Measurements from ENCODE around the gene EDAR.

Gene EDAR

GRCh38 chr2:108988796-108989713 lies at the start of gene EDAR:
TSS of gene EDAR (minus strand) at chr2:108989220. CDS start at chr2:108931014, 58,206 bp downstream.
- DNase-seq, result no peak

GRCh38 chr2:109033171-109033570 lies 44.2 kb upstream of the EDAR start:
- DNase-seq, result no peak

- DNase-seq, result no peak
Observed at GRCh38 chr2:109032229-109032820, 43.3 kb upstream of the EDAR start.

GRCh38 chr2:109031476-109032228 lies 42.6 kb upstream of the EDAR start:
- peak in 1 of 2 donors; percentile 46 for DNase-seq

- DNase-seq, result no peak
Observed at GRCh38 chr2:109030870-109031475, 42.0 kb upstream of the EDAR start.

- no peak for DNase-seq
Observed at GRCh38 chr2:109029490-109030201, 40.6 kb upstream of the EDAR start.

- DNase-seq, result no peak
Observed at GRCh38 chr2:109028738-109029489, 39.9 kb upstream of the EDAR start.

- DNase-seq, result no peak
Observed at GRCh38 chr2:109028277-109028676, 39.3 kb upstream of the EDAR start.

- DNase-seq, result no peak
Observed at GRCh38 chr2:109027702-109028101, 38.7 kb upstream of the EDAR start.

GRCh38 chr2:109024477-109024876 lies 35.5 kb upstream of the EDAR start:
- DNase-seq, result no peak

- no peak for DNase-seq
Observed at GRCh38 chr2:109021895-109022300, 32.9 kb upstream of the EDAR start.

GRCh38 chr2:109020217-109020637 lies 31.2 kb upstream of the EDAR start:
- DNase-seq, result no peak

- no peak for DNase-seq
Observed at GRCh38 chr2:109018452-109018851, 29.4 kb upstream of the EDAR start.

- no peak for DNase-seq
Observed at GRCh38 chr2:109017017-109017416, 28.0 kb upstream of the EDAR start.

GRCh38 chr2:109016376-109016775 lies 27.4 kb upstream of the EDAR start:
- DNase-seq, result no peak

GRCh38 chr2:109014476-109014875 lies 25.5 kb upstream of the EDAR start:
- DNase-seq, result no peak

- no peak for DNase-seq
Observed at GRCh38 chr2:109013051-109013450, 24.0 kb upstream of the EDAR start.

GRCh38 chr2:109009920-109010610 lies 21.0 kb upstream of the EDAR start:
- no peak for DNase-seq

GRCh38 chr2:109006971-109007370 lies 18.0 kb upstream of the EDAR start:
- no peak for DNase-seq

- no peak for DNase-seq
Observed at GRCh38 chr2:109005686-109006204, 16.7 kb upstream of the EDAR start.

GRCh38 chr2:109001201-109001600 lies 12.2 kb upstream of the EDAR start:
- DNase-seq, result no peak
